ENCODE measurements around the gene SMIM44. TPM values are rescaled to one million over a fixed set of nuclear protein-coding genes. Genes with fewer than 3 reads are reported as not detected.

The SMIM44 gene
- total RNA-seq, 1 donor from 2014 or later: not detected

DNA sequence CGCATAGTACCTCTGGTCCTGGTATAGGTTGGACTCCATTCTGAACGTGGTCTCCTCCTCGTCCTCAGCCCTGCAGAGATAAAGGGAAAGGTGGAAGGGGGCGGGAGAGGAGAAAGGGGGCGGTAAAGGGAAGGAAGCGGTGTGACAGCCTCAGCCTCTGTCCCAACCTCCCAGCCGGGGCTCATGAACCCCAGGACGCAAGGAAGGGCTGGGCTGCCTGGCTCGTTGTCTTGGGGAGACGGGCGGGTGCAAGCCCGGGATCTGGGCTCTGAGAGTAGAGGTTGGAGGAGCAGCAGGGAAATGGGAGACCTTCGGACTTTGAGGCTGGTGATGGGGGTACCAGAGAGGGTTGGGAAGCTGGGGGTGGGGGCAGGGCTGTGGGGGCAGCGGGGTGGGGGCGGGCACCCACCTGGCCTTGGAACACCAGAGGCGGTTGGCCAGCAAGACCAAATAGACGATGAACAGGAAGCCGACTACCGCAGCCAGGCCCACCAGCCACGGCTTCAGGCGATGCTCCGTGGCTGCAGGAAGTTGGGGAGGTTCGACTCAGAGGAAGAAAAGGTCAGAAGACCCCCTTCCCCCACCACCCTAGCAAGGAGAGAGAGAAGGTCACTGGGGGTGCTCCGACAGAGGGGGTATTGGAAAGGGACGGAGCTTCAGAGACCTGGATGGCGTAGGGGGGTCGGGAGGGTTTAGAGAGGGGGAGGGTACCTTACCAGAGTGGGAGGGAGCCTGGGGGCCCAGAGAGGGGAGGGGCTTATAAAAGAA, 4.6 kb downstream of the SMIM44 start:
- H3K9me3 ChIP-seq (ENCODE audit: low read depth): no peaks in the 10 kb centered on the region
- no peaks in the 10 kb centered on the region for H3K36me3 ChIP-seq
- Mint-ChIP-seq H3K4me3 (no peak overlapping the region), H3K36me3 (no peaks in the 10 kb centered on the region), H3K27me3 (ENCODE audit: insufficient read depth, low read depth) (peaks cover 16% of the 10 kb centered on the region), H3K27ac (no peak overlapping the region), H3K4me1 (peaks cover 14% of the 10 kb centered on the region), H3K9me3 (no peaks in the 10 kb centered on the region)
- no peak overlapping the region for H3K27ac ChIP-seq
- peak overlapping the region; percentile 57 for H2AFZ ChIP-seq (replicated peaks)
- H3K9ac ChIP-seq: no peak overlapping the region
- peaks cover 7% of the 10 kb centered on the region for H3F3A ChIP-seq (ENCODE audit: low read depth)
- no peak for TF ChIP-seq EZH2phosphoT487 (IDR thresholded peaks at IDR 0.05)
- H3K79me2 ChIP-seq (ENCODE audit: low read depth): no peaks in the 10 kb centered on the region
- DNase-seq (ENCODE audit: low spot score): no peak
- no peaks in the 10 kb centered on the region for H4K20me1 ChIP-seq (ENCODE audit: low read depth)
- H3K4me2 ChIP-seq: no peak overlapping the region
- H3K27me3 ChIP-seq: peaks cover 28% of the 10 kb centered on the region
- no peaks in the 10 kb centered on the region for H3K4me1 ChIP-seq
- no peak overlapping the region for H3K4me3 ChIP-seq

DNA sequence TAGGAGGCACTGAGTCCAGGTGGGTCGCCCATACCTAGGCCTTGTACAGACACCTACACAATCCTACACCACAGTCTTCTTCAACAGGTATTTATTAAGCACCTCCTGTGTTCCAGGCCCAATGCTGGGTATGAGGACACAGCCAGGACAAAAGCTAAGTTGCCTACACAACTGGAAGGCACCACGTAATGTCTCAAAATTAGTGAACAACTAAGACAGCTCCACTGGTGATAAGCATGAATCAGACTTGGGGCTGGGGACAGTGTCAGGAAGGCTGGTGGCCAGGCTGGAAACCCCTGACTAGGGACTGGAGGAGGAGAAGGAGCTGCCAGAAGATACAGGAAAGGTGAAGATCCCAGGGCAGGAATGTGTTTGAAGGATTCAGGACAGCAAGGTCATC, 5.3 kb downstream of the SMIM44 start:
- Histone ChIP-seq H3K9ac (no peak overlapping the region), H3K4me1 (no peaks in the 10 kb centered on the region), H3K27me3 (peaks cover 28% of the 10 kb centered on the region), H3K79me2 (ENCODE audit: low read depth) (no peaks in the 10 kb centered on the region), H3K36me3 (no peaks in the 10 kb centered on the region), H3K27ac (no peak overlapping the region), H3K4me2 (no peak overlapping the region), H3F3A (ENCODE audit: low read depth) (peaks cover 7% of the 10 kb centered on the region), H4K20me1 (ENCODE audit: low read depth) (no peaks in the 10 kb centered on the region), H2AFZ (replicated peaks) (peak overlapping the region; percentile 57), H3K4me3 (no peak overlapping the region), H3K9me3 (ENCODE audit: low read depth) (no peaks in the 10 kb centered on the region)
- no peak for TF ChIP-seq EZH2 (IDR thresholded peaks at IDR 0.05)
- no peak for TF ChIP-seq EZH2phosphoT487 (IDR thresholded peaks at IDR 0.05)
- TF ChIP-seq, protein P1, sequence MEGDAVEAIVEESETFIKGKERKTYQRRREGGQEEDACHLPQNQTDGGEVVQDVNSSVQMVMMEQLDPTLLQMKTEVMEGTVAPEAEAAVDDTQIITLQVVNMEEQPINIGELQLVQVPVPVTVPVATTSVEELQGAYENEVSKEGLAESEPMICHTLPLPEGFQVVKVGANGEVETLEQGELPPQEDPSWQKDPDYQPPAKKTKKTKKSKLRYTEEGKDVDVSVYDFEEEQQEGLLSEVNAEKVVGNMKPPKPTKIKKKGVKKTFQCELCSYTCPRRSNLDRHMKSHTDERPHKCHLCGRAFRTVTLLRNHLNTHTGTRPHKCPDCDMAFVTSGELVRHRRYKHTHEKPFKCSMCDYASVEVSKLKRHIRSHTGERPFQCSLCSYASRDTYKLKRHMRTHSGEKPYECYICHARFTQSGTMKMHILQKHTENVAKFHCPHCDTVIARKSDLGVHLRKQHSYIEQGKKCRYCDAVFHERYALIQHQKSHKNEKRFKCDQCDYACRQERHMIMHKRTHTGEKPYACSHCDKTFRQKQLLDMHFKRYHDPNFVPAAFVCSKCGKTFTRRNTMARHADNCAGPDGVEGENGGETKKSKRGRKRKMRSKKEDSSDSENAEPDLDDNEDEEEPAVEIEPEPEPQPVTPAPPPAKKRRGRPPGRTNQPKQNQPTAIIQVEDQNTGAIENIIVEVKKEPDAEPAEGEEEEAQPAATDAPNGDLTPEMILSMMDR (IDR thresholded peaks at IDR 0.05): no peak
- peaks cover 14% of the 10 kb centered on the region for H3K4me1 Mint-ChIP-seq
- DNase-seq (ENCODE audit: low spot score): no peak
- no peaks in the 10 kb centered on the region for H3K9me3 Mint-ChIP-seq
- H3K4me3 Mint-ChIP-seq: no peak overlapping the region
- H3K27ac Mint-ChIP-seq: no peak overlapping the region
- peaks cover 14% of the 10 kb centered on the region for H3K27me3 Mint-ChIP-seq (ENCODE audit: insufficient read depth, low read depth)
- no peaks in the 10 kb centered on the region for H3K36me3 Mint-ChIP-seq

DNA sequence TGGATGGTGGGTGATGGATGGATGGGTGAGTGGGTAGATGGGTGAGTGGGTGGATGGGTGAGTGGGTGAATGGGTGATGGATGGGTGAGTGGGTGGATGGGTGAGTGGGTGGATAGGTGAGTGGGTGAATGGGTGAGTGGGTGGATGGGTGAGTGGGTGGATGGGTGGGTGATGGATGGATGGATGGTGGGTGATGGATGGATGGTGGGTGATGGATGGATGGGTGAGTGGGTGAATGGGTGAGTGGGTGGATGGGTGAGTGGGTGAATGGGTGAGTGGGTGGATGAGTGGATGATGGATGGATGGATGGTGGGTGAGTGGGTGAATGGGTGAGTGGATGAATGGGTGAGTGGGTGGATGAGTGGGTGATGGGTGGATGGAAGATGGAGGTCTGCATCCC, 5.7 kb downstream of the SMIM44 start:
- no peak overlapping the region for H3K9ac ChIP-seq
- no peak overlapping the region for H3K4me2 ChIP-seq
- H3K4me3 Mint-ChIP-seq: no peak overlapping the region
- peaks cover 15% of the 10 kb centered on the region for H3K27me3 Mint-ChIP-seq (ENCODE audit: insufficient read depth, low read depth)
- peaks cover 14% of the 10 kb centered on the region for H3K4me1 Mint-ChIP-seq
- no peak for DNase-seq (ENCODE audit: low spot score)
- no peaks in the 10 kb centered on the region for H3K79me2 ChIP-seq (ENCODE audit: low read depth)
- no peaks in the 10 kb centered on the region for H3K9me3 ChIP-seq (ENCODE audit: low read depth)
- no peak overlapping the region for H3K4me3 ChIP-seq
- H3K36me3 Mint-ChIP-seq: no peaks in the 10 kb centered on the region
- peaks cover 7% of the 10 kb centered on the region for H3F3A ChIP-seq (ENCODE audit: low read depth)
- H4K20me1 ChIP-seq (ENCODE audit: low read depth): no peaks in the 10 kb centered on the region
- H3K27me3 ChIP-seq: peaks cover 29% of the 10 kb centered on the region
- H3K4me1 ChIP-seq: no peaks in the 10 kb centered on the region
- TF ChIP-seq EZH2 (IDR thresholded peaks at IDR 0.05): no peak
- no peak for TF ChIP-seq EZH2phosphoT487 (IDR thresholded peaks at IDR 0.05)
- TF ChIP-seq, protein P1 (IDR thresholded peaks at IDR 0.05): no peak
- no peaks in the 10 kb centered on the region for H3K36me3 ChIP-seq
- H3K27ac Mint-ChIP-seq: no peak overlapping the region
- no peak overlapping the region for H3K27ac ChIP-seq
- H2AFZ ChIP-seq (replicated peaks): no peak overlapping the region
- H3K9me3 Mint-ChIP-seq: no peaks in the 10 kb centered on the region

DNA sequence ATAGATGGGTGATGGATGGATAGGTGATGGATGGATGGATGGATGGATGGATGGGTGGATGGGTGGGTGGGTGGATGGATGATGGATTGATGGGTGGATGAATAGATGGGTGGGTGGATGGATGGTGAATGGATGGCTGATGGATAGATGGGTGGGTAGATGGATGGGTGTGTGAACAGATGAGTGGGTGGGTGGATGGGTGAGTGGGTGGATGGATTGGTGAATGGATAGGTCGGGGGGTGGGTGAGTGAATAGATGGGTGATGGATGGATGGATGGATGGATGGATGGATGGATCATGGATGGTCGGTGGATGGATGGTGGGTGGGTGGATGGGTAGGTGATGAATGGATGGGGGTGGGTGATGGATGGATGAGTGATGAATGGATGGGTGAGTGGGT, 6.4 kb downstream of the SMIM44 start:
- H3K4me1 Mint-ChIP-seq: peaks cover 11% of the 10 kb centered on the region
- Histone ChIP-seq H3K4me3 (no peak overlapping the region), H3K79me2 (ENCODE audit: low read depth) (no peaks in the 10 kb centered on the region), H3K4me2 (no peak overlapping the region), H3K9me3 (ENCODE audit: low read depth) (no peaks in the 10 kb centered on the region), H3K36me3 (no peaks in the 10 kb centered on the region), H2AFZ (replicated peaks) (no peak overlapping the region), H3K4me1 (no peaks in the 10 kb centered on the region), H3F3A (ENCODE audit: low read depth) (peaks cover 7% of the 10 kb centered on the region), H3K9ac (no peak overlapping the region), H3K27me3 (peaks cover 34% of the 10 kb centered on the region), H3K27ac (no peak overlapping the region), H4K20me1 (ENCODE audit: low read depth) (no peaks in the 10 kb centered on the region)
- H3K9me3 Mint-ChIP-seq: no peaks in the 10 kb centered on the region
- no peaks in the 10 kb centered on the region for H3K36me3 Mint-ChIP-seq
- no peak overlapping the region for H3K4me3 Mint-ChIP-seq
- H3K27ac Mint-ChIP-seq: no peak overlapping the region
- TF ChIP-seq EZH2 (IDR thresholded peaks at IDR 0.05) (no peak), EZH2phosphoT487 (IDR thresholded peaks at IDR 0.05) (no peak)
- TF ChIP-seq, protein P1 (IDR thresholded peaks at IDR 0.05): no peak
- DNase-seq (ENCODE audit: low spot score): no peak
- H3K27me3 Mint-ChIP-seq (ENCODE audit: insufficient read depth, low read depth): peaks cover 17% of the 10 kb centered on the region
